Measurements from ENCODE around the gene ADAMTS17.
A peak's percentile ranks its signal among the peaks of the same experiment; 100 is the strongest.

Gene ADAMTS17

DNA sequence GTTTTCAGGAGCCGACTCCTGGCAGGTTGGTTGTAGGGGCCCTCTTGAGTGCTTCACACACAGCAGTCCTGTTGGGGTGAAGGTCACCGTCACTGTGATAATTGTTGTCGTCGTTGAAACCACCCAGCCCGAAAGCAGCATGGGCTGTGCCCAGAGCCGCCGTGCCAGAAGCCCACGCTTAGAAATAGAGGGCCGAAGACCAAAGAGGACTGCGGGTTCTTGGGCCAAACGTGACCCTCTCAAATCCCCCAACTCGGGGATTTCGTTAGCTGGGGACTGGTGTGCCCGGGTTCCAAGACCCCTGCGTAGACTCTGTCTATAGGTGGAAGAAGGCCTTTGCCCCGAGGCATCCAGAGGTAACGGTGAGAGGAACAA is 7.5 kb upstream of the ADAMTS17 start:
- no peak for DNase-seq (ENCODE audit: low read depth)
- H3K4me3 ChIP-seq (replicated peaks; ENCODE audit: low read depth, low read length), result peak overlapping the region; percentile 76
- TF ChIP-seq, protein P1, sequence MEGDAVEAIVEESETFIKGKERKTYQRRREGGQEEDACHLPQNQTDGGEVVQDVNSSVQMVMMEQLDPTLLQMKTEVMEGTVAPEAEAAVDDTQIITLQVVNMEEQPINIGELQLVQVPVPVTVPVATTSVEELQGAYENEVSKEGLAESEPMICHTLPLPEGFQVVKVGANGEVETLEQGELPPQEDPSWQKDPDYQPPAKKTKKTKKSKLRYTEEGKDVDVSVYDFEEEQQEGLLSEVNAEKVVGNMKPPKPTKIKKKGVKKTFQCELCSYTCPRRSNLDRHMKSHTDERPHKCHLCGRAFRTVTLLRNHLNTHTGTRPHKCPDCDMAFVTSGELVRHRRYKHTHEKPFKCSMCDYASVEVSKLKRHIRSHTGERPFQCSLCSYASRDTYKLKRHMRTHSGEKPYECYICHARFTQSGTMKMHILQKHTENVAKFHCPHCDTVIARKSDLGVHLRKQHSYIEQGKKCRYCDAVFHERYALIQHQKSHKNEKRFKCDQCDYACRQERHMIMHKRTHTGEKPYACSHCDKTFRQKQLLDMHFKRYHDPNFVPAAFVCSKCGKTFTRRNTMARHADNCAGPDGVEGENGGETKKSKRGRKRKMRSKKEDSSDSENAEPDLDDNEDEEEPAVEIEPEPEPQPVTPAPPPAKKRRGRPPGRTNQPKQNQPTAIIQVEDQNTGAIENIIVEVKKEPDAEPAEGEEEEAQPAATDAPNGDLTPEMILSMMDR (IDR thresholded peaks at IDR 0.05; ENCODE audit: low read length, missing control alignments), result no peak

DNA sequence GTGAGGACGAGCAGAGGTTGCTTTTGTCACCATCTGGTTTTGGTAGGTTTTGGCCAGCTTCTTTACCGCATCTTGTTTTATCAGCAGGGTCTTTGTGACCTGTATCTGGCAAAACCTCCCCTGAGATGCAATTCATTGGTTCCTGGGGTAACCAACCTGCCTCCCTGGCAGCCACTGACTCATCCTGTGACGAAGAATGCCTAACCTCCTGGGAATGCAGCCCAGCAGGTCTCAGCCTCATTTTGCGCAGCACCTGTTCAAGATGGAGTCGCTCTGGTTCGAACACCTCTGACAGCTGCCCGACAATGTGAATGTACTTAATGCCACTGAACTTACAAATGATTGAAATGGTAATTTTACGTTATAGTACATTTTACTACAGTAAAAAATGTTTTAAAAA is 6.8 kb upstream of the ADAMTS17 start:
- TF ChIP-seq, protein P1 (IDR thresholded peaks at IDR 0.05; ENCODE audit: low read length, missing control alignments), result no peak

DNA sequence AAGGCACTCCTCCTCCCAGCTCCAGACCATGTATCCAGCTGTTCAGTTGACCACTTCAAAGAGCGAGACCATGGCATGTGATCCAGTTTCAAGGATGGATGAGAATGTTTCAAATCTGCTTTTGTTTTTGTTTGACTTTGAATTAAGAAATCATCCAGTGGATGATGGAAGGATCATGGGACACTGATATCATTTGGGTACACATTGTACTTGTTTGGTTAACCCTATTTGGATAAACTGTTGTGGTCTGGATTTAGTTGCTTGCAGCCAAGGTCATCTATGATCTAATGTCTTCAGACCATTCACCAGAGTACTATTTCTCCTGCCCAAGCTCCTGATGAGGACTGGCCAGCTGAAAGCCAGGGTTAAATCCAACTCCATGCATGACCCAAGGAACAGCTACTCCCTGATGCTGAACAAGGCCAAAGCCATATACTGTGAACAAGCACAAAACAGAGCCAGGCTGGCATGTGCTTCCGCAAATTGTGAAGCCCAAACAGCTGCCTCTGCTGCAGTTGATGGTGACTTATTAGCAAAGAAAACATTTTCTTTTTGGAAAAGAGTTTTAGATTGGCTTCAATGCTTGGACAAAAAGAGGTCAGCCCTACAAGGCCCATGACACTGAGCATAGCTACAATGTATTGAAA is 5.2 kb upstream of the ADAMTS17 start:
- H3K4me3 ChIP-seq (replicated peaks; ENCODE audit: low read depth, low read length), result no peak overlapping the region
- peak; percentile 10 for DNase-seq (ENCODE audit: low read depth)
- TF ChIP-seq, protein P1 (IDR thresholded peaks at IDR 0.05; ENCODE audit: low read length, missing control alignments), result no peak

More for the DNA sequence above, 6.8 kb upstream of the ADAMTS17 start:
- DNase-seq (ENCODE audit: low read depth), result no peak
- no peak overlapping the region for H3K4me3 ChIP-seq (replicated peaks; ENCODE audit: low read depth, low read length)

DNA sequence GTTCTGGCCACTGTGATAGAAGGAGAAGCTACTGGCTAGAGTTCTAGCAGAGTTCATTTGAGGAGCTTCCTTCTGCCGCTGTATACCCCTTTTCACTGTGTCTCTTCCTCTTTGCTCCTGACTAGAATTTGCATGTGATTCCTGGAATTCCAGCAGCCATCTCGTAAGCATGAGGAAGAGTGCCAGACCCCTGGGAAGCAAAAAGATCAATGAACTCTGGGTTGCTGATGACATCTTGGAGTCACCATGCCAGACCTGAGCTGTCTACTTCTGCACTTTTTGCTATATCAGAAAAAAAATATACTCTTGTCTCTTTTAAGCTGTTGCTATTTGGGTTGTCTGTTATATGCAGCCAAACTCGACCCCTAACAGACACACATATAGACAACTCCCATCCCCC is 3.7 kb upstream of the ADAMTS17 start:
- no peak overlapping the region for H3K4me3 ChIP-seq (replicated peaks; ENCODE audit: low read depth, low read length)
- TF ChIP-seq, protein P1 (IDR thresholded peaks at IDR 0.05; ENCODE audit: low read length, missing control alignments), result no peak
- no peak for DNase-seq (ENCODE audit: low read depth)

DNA sequence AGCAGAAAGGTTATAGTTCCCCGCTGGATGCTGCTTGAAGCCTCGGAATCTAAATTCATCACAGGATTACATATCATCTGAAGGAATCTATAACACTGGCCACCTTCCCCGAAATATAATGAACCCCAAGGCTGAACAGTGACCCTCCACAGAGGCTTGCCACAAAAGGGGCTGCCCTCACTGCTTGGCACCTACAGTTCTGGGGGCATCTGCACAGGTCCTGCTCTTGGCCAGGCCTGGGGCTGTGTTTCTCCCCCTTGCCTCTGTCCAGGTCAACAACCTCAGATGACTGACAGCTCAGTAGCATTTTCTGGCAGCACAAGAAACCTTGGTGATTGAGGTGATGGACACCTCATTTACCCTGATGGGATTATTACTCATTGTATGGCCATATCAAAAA is 1.5 kb upstream of the ADAMTS17 start:
- no peak for DNase-seq (ENCODE audit: low read depth)
- TF ChIP-seq, protein P1 (IDR thresholded peaks at IDR 0.05; ENCODE audit: low read length, missing control alignments), result no peak
- no peak overlapping the region for H3K4me3 ChIP-seq (replicated peaks; ENCODE audit: low read depth, low read length)

DNA sequence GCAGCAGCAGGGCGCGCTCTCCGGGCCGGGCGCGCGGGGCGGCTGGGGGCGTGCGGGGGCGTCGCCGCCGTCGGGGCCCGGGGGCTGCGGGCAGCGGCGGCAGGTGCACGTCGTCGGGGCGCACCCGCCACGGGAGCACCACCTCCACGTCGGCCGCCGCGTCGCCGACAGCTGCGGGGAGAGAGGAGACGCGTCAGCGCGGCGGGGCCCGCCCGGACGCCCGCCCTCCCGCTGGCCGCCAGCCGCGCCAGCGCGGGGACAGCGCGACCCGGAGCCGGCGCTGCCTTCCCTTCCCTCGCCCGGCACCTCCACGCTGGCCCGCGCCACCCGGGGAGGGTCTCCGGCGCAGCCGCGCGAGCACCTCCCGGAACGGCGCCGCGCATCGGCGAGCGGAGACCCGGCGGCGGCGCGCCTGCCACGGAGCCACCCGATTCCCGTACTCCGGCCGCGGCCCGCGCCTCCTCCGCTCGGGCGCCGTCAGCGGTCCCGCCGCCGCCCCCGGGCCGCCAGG is 481 bp downstream of the ADAMTS17 start:
- DNase-seq (ENCODE audit: low read depth), result no peak
- TF ChIP-seq, protein P1 (IDR thresholded peaks at IDR 0.05; ENCODE audit: low read length, missing control alignments), result no peak

DNA sequence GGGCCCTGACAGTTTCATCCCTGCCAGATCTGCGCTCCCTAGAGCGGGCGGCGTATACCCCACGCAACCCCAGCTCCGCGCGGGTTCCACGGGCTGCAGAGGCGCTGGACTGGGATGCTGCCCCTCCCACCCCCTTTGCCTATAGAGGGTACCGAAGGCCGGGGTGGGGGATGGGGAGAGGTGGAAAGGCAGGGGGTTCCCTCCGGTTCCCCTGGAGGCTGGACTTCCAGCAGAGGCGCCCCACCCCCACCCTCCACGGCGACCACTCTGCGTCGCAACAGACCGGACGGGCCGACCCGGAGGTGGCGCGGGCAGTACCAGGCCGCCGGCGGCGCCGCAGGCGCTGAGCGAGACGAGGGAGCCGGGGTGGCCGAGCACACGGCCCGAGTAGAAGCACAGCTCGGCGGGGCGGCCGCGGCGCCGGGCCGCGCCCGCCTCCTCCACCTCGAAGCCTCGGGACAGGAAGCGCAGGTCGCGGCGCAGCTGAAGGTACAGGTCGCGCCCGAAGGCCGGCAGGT is 995 bp downstream of the ADAMTS17 start:
- H3K4me3 ChIP-seq (replicated peaks; ENCODE audit: low read depth, low read length), result no peak overlapping the region
- TF ChIP-seq, protein P1 (IDR thresholded peaks at IDR 0.05; ENCODE audit: low read length, missing control alignments), result no peak
- DNase-seq (ENCODE audit: low read depth), result no peak

More for the DNA sequence above, 481 bp downstream of the ADAMTS17 start:
- peak overlapping the region; percentile 60 for H3K4me3 ChIP-seq (replicated peaks; ENCODE audit: low read depth, low read length)
